ENCODE measurements around the gene PTGDR.

- TF ChIP-seq CTCF (IDR thresholded peaks at IDR 0.05) = no peak
- no peak for TF ChIP-seq POLR2A (IDR thresholded peaks at IDR 0.05)
These were observed 15.6 kb downstream of the PTGDR start for GRCh38 chr14:52283099-52283498.

All from uterus (tissue), 2 donors.